ENCODE data around the gene TMEM212.

DNA sequence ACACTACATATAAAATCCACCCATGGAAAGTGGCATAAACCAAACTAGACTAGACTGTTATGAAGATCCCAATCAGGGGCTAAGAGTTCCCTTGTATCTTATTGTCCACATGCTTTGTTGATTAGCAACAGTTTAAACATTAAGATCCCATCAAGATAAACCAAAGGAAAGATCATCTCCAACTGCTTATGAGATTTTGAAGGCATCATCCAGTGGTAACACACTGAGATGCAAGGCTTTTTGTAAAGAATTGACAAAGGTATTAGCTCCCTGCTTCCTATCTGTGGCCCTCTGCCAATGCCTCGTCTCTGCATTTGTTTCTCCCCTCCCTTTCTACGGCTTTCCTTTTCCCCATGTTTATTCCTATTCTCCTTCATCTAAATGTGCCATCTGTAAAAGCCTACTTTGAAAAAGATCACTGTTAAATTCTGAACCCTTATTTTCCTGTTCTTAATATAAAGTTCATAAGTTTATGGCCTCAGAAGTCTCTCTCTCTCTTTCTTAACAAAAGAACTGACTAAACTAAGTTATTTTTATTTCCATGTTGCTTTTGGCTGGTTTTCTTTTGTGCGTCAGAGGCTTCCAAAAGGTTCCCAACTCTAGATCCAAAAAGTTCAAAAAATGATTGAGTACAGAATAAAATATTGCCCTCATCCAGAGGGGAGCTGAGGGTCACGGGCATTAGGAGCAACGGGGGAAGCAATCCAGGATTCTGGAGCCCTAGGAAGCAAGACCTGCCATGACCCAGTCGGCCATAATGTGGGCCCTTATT is 38.3 kb upstream of the TMEM212 start:
- TF ChIP-seq, protein P1, sequence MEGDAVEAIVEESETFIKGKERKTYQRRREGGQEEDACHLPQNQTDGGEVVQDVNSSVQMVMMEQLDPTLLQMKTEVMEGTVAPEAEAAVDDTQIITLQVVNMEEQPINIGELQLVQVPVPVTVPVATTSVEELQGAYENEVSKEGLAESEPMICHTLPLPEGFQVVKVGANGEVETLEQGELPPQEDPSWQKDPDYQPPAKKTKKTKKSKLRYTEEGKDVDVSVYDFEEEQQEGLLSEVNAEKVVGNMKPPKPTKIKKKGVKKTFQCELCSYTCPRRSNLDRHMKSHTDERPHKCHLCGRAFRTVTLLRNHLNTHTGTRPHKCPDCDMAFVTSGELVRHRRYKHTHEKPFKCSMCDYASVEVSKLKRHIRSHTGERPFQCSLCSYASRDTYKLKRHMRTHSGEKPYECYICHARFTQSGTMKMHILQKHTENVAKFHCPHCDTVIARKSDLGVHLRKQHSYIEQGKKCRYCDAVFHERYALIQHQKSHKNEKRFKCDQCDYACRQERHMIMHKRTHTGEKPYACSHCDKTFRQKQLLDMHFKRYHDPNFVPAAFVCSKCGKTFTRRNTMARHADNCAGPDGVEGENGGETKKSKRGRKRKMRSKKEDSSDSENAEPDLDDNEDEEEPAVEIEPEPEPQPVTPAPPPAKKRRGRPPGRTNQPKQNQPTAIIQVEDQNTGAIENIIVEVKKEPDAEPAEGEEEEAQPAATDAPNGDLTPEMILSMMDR (conservative IDR thresholded peaks at IDR 0.05; ENCODE audit: low read length), result no peak
- TF ChIP-seq EZH2phosphoT487 (IDR thresholded peaks at IDR 0.05; ENCODE audit: borderline replicate concordance), result no peak
